ENCODE measurements around the gene ICA1. TPM values are rescaled to one million over a fixed set of nuclear protein-coding genes. Genes with fewer than 3 reads are reported as not detected.

ICA1 gene
- polyA plus RNA-seq, 1 donor (not counting 4 experiments of a cell fraction or from before 2014, with no cell fraction given), result 1.9 TPM

DNA sequence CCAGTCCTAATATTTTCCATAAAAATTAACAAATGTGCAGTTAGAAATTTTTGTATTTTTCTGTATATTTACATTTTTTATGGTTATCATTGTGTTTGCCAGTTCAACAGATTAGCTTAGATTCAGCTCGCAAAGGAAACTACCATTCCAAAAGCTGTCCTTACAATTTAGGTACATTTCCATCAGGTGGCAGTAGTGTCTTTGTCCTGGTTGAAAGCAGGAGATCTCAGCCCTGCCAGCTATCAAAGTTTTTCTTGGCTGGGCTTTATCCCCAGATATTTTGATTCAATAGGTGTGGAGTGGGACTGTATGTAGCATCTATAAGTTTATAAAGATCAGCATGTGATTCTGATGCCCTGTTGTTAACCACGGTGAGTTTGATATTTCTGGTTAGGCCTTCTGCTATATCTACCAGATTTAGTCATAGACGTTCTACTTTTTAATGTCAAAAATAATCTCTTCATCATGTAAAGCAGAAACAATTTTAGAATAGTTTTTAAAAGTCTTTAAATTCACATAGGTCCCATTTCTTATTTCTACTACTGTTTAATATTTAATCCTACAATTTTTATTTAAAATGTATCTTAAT is 15.5 kb upstream of the ICA1 start:
- Histone ChIP-seq H3K9me1 (ENCODE audit: control insufficient read depth, extremely low read depth, insufficient read depth, low read length) (no peaks in the 10 kb centered on the region), H2AFZ (ENCODE audit: control insufficient read depth, low read length) (no peak overlapping the region), H3K27me3 (ENCODE audit: control insufficient read depth, extremely low read depth, insufficient read depth, low read length) (no peaks in the 10 kb centered on the region), H3K36me3 (ENCODE audit: control insufficient read depth in 2 of 2, extremely low read depth in 1 of 2, insufficient read depth in 2 of 2, low read length in 2 of 2) (no peaks in the 10 kb centered on the region), H3K79me2 (ENCODE audit: control insufficient read depth, insufficient read depth, low read length) (no peaks in the 10 kb centered on the region), H3K4me2 (ENCODE audit: control insufficient read depth, extremely low read depth, insufficient read depth, low read depth, low read length) (no peak overlapping the region), H4K20me1 (ENCODE audit: control insufficient read depth, extremely low read depth, insufficient read depth, low read length) (no peaks in the 10 kb centered on the region), H3K9me3 (ENCODE audit: control insufficient read depth, low read depth, low read length) (no peaks in the 10 kb centered on the region), H3K4me1 (ENCODE audit: control insufficient read depth, extremely low read depth, insufficient read depth, low read length) (no peaks in the 10 kb centered on the region), H3K27ac (ENCODE audit: control insufficient read depth, insufficient read depth, low read length) (no peak overlapping the region), H3K4me3 (ENCODE audit: control insufficient read depth in 2 of 3, extremely low read depth in 1 of 3, insufficient read depth in 2 of 3, low read depth in 1 of 3, low read length in 3 of 3) (no peak overlapping the region), H3K9ac (ENCODE audit: control insufficient read depth, extremely low read depth, insufficient read depth, low read length) (no peak overlapping the region)
- DNase-seq (ENCODE audit: low read depth, low spot score) (no peak), FAIRE-seq (no peak)
- dilution Hi-C loops (cut with MboI; ENCODE audit: extremely low pct_ligation_motif_present, low sequenced_read_pairs), result no loop called here
- no peak for TF ChIP-seq EZH2 (IDR thresholded peaks at IDR 0.05; ENCODE audit: low read length)
- TF ChIP-seq, protein P1, sequence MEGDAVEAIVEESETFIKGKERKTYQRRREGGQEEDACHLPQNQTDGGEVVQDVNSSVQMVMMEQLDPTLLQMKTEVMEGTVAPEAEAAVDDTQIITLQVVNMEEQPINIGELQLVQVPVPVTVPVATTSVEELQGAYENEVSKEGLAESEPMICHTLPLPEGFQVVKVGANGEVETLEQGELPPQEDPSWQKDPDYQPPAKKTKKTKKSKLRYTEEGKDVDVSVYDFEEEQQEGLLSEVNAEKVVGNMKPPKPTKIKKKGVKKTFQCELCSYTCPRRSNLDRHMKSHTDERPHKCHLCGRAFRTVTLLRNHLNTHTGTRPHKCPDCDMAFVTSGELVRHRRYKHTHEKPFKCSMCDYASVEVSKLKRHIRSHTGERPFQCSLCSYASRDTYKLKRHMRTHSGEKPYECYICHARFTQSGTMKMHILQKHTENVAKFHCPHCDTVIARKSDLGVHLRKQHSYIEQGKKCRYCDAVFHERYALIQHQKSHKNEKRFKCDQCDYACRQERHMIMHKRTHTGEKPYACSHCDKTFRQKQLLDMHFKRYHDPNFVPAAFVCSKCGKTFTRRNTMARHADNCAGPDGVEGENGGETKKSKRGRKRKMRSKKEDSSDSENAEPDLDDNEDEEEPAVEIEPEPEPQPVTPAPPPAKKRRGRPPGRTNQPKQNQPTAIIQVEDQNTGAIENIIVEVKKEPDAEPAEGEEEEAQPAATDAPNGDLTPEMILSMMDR (optimal IDR thresholded peaks at IDR 0.05 in 1 of 3, IDR thresholded peaks at IDR 0.05 in 1 of 3, conservative IDR thresholded peaks at IDR 0.05 in 1 of 3; ENCODE audit: extremely low read depth in 1 of 3, insufficient read depth in 2 of 3, low read length in 3 of 3), result peak; percentile 8 to 47 (median 31)

GRCh38 chr7:8274589-8274988 is 12.6 kb upstream of the ICA1 start:
- no peak overlapping the region for H3K4me3 ChIP-seq (ENCODE audit: control insufficient read depth in 2 of 3, extremely low read depth in 1 of 3, insufficient read depth in 2 of 3, low read depth in 1 of 3, low read length in 3 of 3)
- FAIRE-seq (no peak), DNase-seq (ENCODE audit: low read depth, low spot score) (no peak)
- no peak overlapping the region for H3K9ac ChIP-seq (ENCODE audit: control insufficient read depth, extremely low read depth, insufficient read depth, low read length)
- no peaks in the 10 kb centered on the region for H3K36me3 ChIP-seq (ENCODE audit: control insufficient read depth in 2 of 2, extremely low read depth in 1 of 2, insufficient read depth in 2 of 2, low read length in 2 of 2)
- dilution Hi-C loops (cut with MboI; ENCODE audit: extremely low pct_ligation_motif_present, low sequenced_read_pairs), result no loop called here
- H3K27ac ChIP-seq (ENCODE audit: control insufficient read depth, insufficient read depth, low read length), result no peak overlapping the region
- H3K4me2 ChIP-seq (ENCODE audit: control insufficient read depth, extremely low read depth, insufficient read depth, low read depth, low read length), result no peak overlapping the region
- H3K4me1 ChIP-seq (ENCODE audit: control insufficient read depth, extremely low read depth, insufficient read depth, low read length), result no peaks in the 10 kb centered on the region
- H3K9me1 ChIP-seq (ENCODE audit: control insufficient read depth, extremely low read depth, insufficient read depth, low read length), result no peaks in the 10 kb centered on the region
- TF ChIP-seq EZH2 (IDR thresholded peaks at IDR 0.05; ENCODE audit: low read length), result no peak
- TF ChIP-seq, protein P1 (optimal IDR thresholded peaks at IDR 0.05 in 1 of 3, IDR thresholded peaks at IDR 0.05 in 1 of 3, conservative IDR thresholded peaks at IDR 0.05 in 1 of 3; ENCODE audit: extremely low read depth in 1 of 3, insufficient read depth in 2 of 3, low read length in 3 of 3), result no peak
- no peaks in the 10 kb centered on the region for H3K27me3 ChIP-seq (ENCODE audit: control insufficient read depth, extremely low read depth, insufficient read depth, low read length)
- no peaks in the 10 kb centered on the region for H3K79me2 ChIP-seq (ENCODE audit: control insufficient read depth, insufficient read depth, low read length)
- H2AFZ ChIP-seq (ENCODE audit: control insufficient read depth, low read length), result no peak overlapping the region
- H4K20me1 ChIP-seq (ENCODE audit: control insufficient read depth, extremely low read depth, insufficient read depth, low read length), result no peaks in the 10 kb centered on the region
- no peaks in the 10 kb centered on the region for H3K9me3 ChIP-seq (ENCODE audit: control insufficient read depth, low read depth, low read length)

All from keratinocyte (primary cell).